ENCODE results near the gene CDCP1.
"Not testable (repeated sequence)": the region's sequence is repeated elsewhere in the genome, so short reads cannot be mapped to it uniquely, and the experiment has no call there.

CDCP1 gene

GRCh38 chr3:45055411-45056143 lies 90.6 kb downstream of the CDCP1 start:
- Histone ChIP-seq H3K4me3 (no peak overlapping the region), H3K27ac (no peak overlapping the region)
- no peak for TF ChIP-seq CTCF (IDR thresholded peaks at IDR 0.05)
- no peak for DNase-seq (ENCODE audit: low spot score)

DNA sequence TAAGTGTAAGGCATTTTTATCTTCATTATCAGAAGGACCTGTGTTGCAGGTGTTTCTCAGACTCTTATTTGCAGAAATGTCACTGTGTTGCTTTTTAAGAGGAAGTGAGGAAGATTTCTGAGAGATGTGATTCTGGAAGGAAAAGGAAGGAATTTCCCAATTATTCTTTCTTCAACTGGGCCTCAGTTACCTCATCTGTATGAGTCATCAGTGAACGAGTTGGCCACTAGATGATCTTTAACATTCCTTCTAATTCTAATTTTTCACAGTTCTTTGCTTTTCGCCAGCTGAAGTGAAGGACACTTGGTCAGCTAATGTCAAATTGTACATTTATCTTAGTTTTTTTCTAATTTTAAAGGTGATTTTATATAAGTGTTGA lies 91.2 kb downstream of the CDCP1 start:
- DNase-seq (ENCODE audit: low spot score), result no peak
- no peak overlapping the region for H3K27ac ChIP-seq
- no peak overlapping the region for H3K4me3 ChIP-seq
- TF ChIP-seq CTCF (IDR thresholded peaks at IDR 0.05), result no peak

GRCh38 chr3:45054196-45054857 lies 91.9 kb downstream of the CDCP1 start:
- DNase-seq (ENCODE audit: low spot score), result no peak
- no peak overlapping the region for H3K4me3 ChIP-seq
- H3K27ac ChIP-seq, result peak overlapping the region in 1 of 2 donors; percentile 33
- TF ChIP-seq CTCF (IDR thresholded peaks at IDR 0.05), result no peak

DNA sequence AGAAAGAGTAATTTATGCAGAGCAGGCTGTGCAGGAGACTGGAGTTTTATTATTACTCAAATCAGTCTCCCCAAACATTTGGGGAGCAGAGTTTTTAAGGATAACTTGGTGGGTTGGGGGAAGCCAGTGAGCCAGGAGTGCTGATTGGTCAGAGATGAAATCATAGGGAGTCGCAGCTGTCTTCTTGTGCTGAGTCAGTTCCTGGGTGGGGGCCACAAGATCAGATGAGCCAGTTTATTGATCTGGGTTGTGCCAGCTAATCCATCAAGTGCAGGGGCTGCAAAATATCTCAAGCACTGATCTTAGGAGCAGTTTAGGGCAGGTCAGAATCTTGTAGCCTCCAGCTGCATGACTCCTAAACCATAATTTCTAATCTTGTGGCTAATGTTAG lies 92.4 kb downstream of the CDCP1 start:
- H3K27ac ChIP-seq; H3K4me3 ChIP-seq; DNase-seq (ENCODE audit: low spot score): not testable (repeated sequence)

GRCh38 chr3:45051685-45052084 lies 94.5 kb downstream of the CDCP1 start:
- H3K4me3 ChIP-seq, result no peak overlapping the region
- TF ChIP-seq CTCF (IDR thresholded peaks at IDR 0.05), result no peak
- DNase-seq (ENCODE audit: low spot score), result no peak
- no peak overlapping the region for H3K27ac ChIP-seq

GRCh38 chr3:45049807-45050206 lies 96.4 kb downstream of the CDCP1 start:
- TF ChIP-seq CTCF (IDR thresholded peaks at IDR 0.05), result no peak
- DNase-seq (ENCODE audit: low spot score), result no peak
- no peak overlapping the region for H3K4me3 ChIP-seq
- no peak overlapping the region for H3K27ac ChIP-seq

DNA sequence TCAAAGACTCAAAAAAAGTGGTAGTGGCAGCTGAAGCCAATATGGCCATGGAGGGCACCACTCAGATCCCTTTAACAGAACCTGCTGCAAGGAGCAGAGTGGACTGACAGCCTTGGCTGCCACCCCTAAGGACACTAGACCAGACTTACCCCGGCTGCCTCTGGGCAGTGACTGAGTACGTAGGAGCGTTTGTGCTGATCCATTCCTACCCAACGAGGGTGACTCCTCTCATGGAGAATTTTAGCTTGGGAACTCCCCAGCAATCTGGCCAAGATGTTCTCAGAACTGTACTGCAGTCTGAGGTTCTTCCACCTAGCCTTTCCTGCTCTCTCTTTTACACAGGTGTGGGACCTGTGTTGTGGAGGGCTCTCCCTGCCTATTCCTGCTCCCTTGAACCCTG lies 97.9 kb downstream of the CDCP1 start:
- DNase-seq (ENCODE audit: low spot score), result no peak
- no peak overlapping the region for H3K27ac ChIP-seq
- H3K4me3 ChIP-seq, result no peak overlapping the region
- TF ChIP-seq CTCF (IDR thresholded peaks at IDR 0.05), result no peak

Measured in coronary artery (tissue), 2 donors.